Osteoblast (primary cell): ENCODE measurements around the gene CDH18. TPM values are rescaled to one million over a fixed set of nuclear protein-coding genes. Genes with fewer than 3 reads are reported as not detected.

Experiments
- DNase-seq: peaks from one replicate; pipeline ENCODE4 v3.0.0; 2011; ENCODE audit warnings: low spot score, mixed read lengths; ENCODE audit not compliant: insufficient read length; ENCODE audit errors: missing footprints
- H2AFZ ChIP-seq: 2 replicates; pipeline ENCODE4 v1.6.0; 2011; ENCODE audit warnings: mild to moderate bottlenecking, low read length
- H3K27ac ChIP-seq: 2 replicates; pipeline ENCODE4 v1.5.1; 2011; ENCODE audit warnings: mild to moderate bottlenecking, low read depth, low read length, moderate library complexity
- H3K27me3 ChIP-seq: 2 replicates; pipeline ENCODE4 v1.6.0; 2012; ENCODE audit warnings: mild to moderate bottlenecking, control low read depth, inconsistent platforms, low read length, moderate library complexity; ENCODE audit not compliant: insufficient read depth
- H3K36me3 ChIP-seq: 2 replicates; pipeline ENCODE4 v1.5.1; 2011; ENCODE audit warnings: mild to moderate bottlenecking, low read length, control low read depth, moderate library complexity; ENCODE audit not compliant: insufficient read depth
- H3K4me1 ChIP-seq: 2 replicates; pipeline ENCODE4 v1.5.1; 2011; ENCODE audit warnings: mild to moderate bottlenecking, low read length, control low read depth, moderate library complexity; ENCODE audit not compliant: insufficient read depth
- H3K4me2 ChIP-seq: 2 replicates; pipeline ENCODE4 v1.6.0; 2011; ENCODE audit warnings: mild to moderate bottlenecking, low read length; ENCODE audit not compliant: insufficient read depth
- H3K4me3 ChIP-seq: fragments of 200-600 bp; sonication (generic); 3 replicates; pipeline ENCODE4 v1.5.1; 2012; ENCODE audit warnings: mild to moderate bottlenecking, low read length, inconsistent platforms; ENCODE audit not compliant: insufficient read depth
- H3K79me2 ChIP-seq: 2 replicates; pipeline ENCODE4 v1.6.0; 2012; ENCODE audit warnings: mild to moderate bottlenecking, low read length, control low read depth, inconsistent platforms; ENCODE audit not compliant: insufficient read depth
- H3K9me3 ChIP-seq: 2 replicates; pipeline ENCODE4 v1.5.1; 2011; ENCODE audit warnings: low read depth, low read length, control low read depth
- H4K20me1 ChIP-seq: 2 replicates; pipeline ENCODE4 v1.6.0; 2012; ENCODE audit warnings: mild to moderate bottlenecking, low read length, control low read depth; ENCODE audit not compliant: insufficient read depth
- CTCF ChIP-seq: IDR thresholded peaks from 2 replicates; pipeline ENCODE4 v1.5.1; 2011; ENCODE audit warnings: mild to moderate bottlenecking, low read depth, low read length, moderate library complexity; ENCODE audit errors: extremely low read depth
- total RNA-seq: library from RNA; depleted of rRNA; stranded (reverse); fragments of >200 nt; gene quantifications from 2 replicates; pipeline ENCODE4 v1.2.3, GENCODE V29; 2012

Gene CDH18
- total RNA-seq, 1 donor, result 0.36 TPM

- Histone ChIP-seq H3K36me3 (no peaks in the 10 kb centered on the region), H3K9me3 (no peaks in the 10 kb centered on the region), H3K27me3 (no peaks in the 10 kb centered on the region), H2AFZ (no peak overlapping the region), H3K79me2 (no peaks in the 10 kb centered on the region), H3K4me2 (no peak overlapping the region), H3K4me1 (no peaks in the 10 kb centered on the region), H3K4me3 (no peak overlapping the region), H3K27ac (no peak overlapping the region), H4K20me1 (no peaks in the 10 kb centered on the region)
- TF ChIP-seq CTCF, result no peak
- no peak for DNase-seq
Measured at GRCh38 chr5:19492861-19493260, 495.1 kb downstream of the CDH18 start.

GRCh38 chr5:19488786-19489185 is 499.2 kb downstream of the CDH18 start:
- H3K9me3 ChIP-seq, result no peaks in the 10 kb centered on the region
- no peak for TF ChIP-seq CTCF
- H3K27me3 ChIP-seq, result no peaks in the 10 kb centered on the region
- no peak overlapping the region for H3K27ac ChIP-seq
- no peaks in the 10 kb centered on the region for H3K4me1 ChIP-seq
- H3K79me2 ChIP-seq, result no peaks in the 10 kb centered on the region
- H3K36me3 ChIP-seq, result no peaks in the 10 kb centered on the region
- no peak overlapping the region for H3K4me3 ChIP-seq
- H3K4me2 ChIP-seq, result no peak overlapping the region
- no peak overlapping the region for H2AFZ ChIP-seq
- DNase-seq, result no peak
- no peaks in the 10 kb centered on the region for H4K20me1 ChIP-seq

- no peak overlapping the region for H2AFZ ChIP-seq
- H3K79me2 ChIP-seq, result no peaks in the 10 kb centered on the region
- no peak overlapping the region for H3K4me3 ChIP-seq
- no peaks in the 10 kb centered on the region for H3K27me3 ChIP-seq
- no peak for DNase-seq
- H4K20me1 ChIP-seq, result no peaks in the 10 kb centered on the region
- H3K9me3 ChIP-seq, result no peaks in the 10 kb centered on the region
- no peak for TF ChIP-seq CTCF
- no peak overlapping the region for H3K27ac ChIP-seq
- H3K4me2 ChIP-seq, result no peak overlapping the region
- no peaks in the 10 kb centered on the region for H3K4me1 ChIP-seq
- no peaks in the 10 kb centered on the region for H3K36me3 ChIP-seq
Measured at GRCh38 chr5:19487480-19487879, 500.5 kb downstream of the CDH18 start.

GRCh38 chr5:19479562-19479961 is 508.4 kb downstream of the CDH18 start:
- Histone ChIP-seq H3K27ac (no peak overlapping the region), H3K79me2 (no peaks in the 10 kb centered on the region), H4K20me1 (no peaks in the 10 kb centered on the region), H3K27me3 (no peaks in the 10 kb centered on the region), H3K4me3 (no peak overlapping the region), H3K9me3 (no peaks in the 10 kb centered on the region), H2AFZ (no peak overlapping the region), H3K4me1 (no peaks in the 10 kb centered on the region), H3K4me2 (no peak overlapping the region), H3K36me3 (no peaks in the 10 kb centered on the region)
- no peak for DNase-seq
- TF ChIP-seq CTCF, result no peak
